SK-N-SH (cell line): ENCODE data around the gene C14orf132.

Source experiments
- SIN3A ChIP-seq: IDR thresholded peaks from 2 replicates; pipeline ENCODE4 v1.6.1; 2012; ENCODE audit warnings: low read depth, mild to moderate bottlenecking, low read length, moderate library complexity, borderline replicate concordance
- TEAD4 ChIP-seq: IDR thresholded peaks from 2 replicates; pipeline ENCODE4 v1.4.0; 2012; ENCODE audit warnings: mild to moderate bottlenecking, borderline replicate concordance; ENCODE audit not compliant: insufficient read depth
- TF ChIP-seq, protein P1 (sequence below): fragments of 200-600 bp; sonication (generic); IDR thresholded peaks from 2 replicates; pipeline ENCODE4 v1.6.1; 2017; ENCODE audit warnings: antibody characterized with exemption, mild to moderate bottlenecking, moderate library complexity
- TF ChIP-seq, protein P2 (sequence below): IDR thresholded peaks from 2 replicates; pipeline ENCODE4 v1.4.0; 2012; ENCODE audit warnings: low read depth
- TF ChIP-seq, protein P3 (sequence below): fragments of 150-350 bp; IDR thresholded peaks from 2 replicates; pipeline ENCODE4 v1.6.1; 2017; ENCODE audit warnings: antibody characterized with exemption, low read length, low read depth, borderline replicate concordance

DNA sequence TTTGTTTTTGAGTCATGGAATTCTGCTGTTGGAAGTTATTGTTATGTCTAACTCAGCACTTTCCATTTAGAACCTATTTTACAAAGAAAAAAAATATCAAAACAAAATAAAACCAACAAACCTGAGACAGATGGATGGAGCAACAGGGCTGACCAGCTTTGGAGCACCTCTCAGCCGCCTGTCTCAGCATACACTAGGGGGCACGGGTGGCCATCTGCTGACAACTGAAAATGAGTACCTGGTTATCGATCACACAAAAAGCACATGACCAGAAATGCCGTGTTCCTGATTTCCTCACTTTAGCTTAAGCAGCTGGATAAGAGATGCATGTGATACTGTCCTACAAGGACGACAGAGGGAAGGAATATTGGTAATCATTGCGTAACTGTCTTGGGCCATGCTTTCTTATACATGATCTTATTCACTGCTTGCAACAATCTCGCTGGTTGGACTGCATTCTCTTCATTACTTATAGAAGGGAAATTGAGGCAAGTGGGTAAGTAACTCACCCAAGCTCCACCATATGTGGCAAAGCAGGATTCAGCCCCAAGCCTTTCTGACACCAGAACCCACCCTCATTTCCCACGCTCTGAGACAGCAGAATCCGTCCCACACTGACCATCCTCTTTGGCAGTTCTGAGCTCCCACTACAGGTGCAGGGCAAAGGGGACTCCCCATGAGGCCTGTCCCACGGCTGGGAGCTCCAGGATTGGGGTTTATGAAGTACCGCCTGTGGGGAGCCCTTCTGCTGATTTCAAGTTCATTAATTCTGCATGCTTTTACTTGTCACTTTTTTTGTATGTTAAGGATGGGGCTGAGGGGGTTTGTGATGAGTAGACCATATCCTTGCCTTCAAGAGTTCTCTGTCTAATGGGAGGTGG, 43.5 kb downstream of the C14orf132 start:
- TF ChIP-seq, protein P1, sequence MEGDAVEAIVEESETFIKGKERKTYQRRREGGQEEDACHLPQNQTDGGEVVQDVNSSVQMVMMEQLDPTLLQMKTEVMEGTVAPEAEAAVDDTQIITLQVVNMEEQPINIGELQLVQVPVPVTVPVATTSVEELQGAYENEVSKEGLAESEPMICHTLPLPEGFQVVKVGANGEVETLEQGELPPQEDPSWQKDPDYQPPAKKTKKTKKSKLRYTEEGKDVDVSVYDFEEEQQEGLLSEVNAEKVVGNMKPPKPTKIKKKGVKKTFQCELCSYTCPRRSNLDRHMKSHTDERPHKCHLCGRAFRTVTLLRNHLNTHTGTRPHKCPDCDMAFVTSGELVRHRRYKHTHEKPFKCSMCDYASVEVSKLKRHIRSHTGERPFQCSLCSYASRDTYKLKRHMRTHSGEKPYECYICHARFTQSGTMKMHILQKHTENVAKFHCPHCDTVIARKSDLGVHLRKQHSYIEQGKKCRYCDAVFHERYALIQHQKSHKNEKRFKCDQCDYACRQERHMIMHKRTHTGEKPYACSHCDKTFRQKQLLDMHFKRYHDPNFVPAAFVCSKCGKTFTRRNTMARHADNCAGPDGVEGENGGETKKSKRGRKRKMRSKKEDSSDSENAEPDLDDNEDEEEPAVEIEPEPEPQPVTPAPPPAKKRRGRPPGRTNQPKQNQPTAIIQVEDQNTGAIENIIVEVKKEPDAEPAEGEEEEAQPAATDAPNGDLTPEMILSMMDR, result no peak
- TF ChIP-seq, protein P2, sequence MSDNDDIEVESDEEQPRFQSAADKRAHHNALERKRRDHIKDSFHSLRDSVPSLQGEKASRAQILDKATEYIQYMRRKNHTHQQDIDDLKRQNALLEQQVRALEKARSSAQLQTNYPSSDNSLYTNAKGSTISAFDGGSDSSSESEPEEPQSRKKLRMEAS, result no peak
- TF ChIP-seq TEAD4 (no peak), SIN3A (no peak)
- TF ChIP-seq, protein P3, sequence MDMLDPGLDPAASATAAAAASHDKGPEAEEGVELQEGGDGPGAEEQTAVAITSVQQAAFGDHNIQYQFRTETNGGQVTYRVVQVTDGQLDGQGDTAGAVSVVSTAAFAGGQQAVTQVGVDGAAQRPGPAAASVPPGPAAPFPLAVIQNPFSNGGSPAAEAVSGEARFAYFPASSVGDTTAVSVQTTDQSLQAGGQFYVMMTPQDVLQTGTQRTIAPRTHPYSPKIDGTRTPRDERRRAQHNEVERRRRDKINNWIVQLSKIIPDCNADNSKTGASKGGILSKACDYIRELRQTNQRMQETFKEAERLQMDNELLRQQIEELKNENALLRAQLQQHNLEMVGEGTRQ, result no peak
